ENCODE data around the gene SPATA1. TPM values are rescaled to one million over a fixed set of nuclear protein-coding genes. Genes with fewer than 3 reads are reported as not detected.

SPATA1 gene
- total and polyA plus RNA-seq, 2 of the 13 experiments (the other 11 are each of a cell fraction or from before 2014, with no cell fraction given) = 0.70 to 1.4 TPM

- TF ChIP-seq ZBTB44 (CRISPR knock-in tag; IDR thresholded peaks at IDR 0.05) = no peak
- TF ChIP-seq PITX1 (CRISPR knock-in tag; IDR thresholded peaks at IDR 0.05) = no peak
- TF ChIP-seq ZMAT3 (CRISPR knock-in tag; conservative IDR thresholded peaks at IDR 0.05) = no peak
- no peak for TF ChIP-seq ZNF709 (CRISPR knock-in tag; IDR thresholded peaks at IDR 0.05)
- no peak for TF ChIP-seq ZUFSP (CRISPR knock-in tag; IDR thresholded peaks at IDR 0.05; ENCODE audit: borderline replicate concordance)
- TF ChIP-seq TRAFD1 (CRISPR knock-in tag; IDR thresholded peaks at IDR 0.05; ENCODE audit: borderline replicate concordance) = no peak
- no peak for TF ChIP-seq ARNT (IDR thresholded peaks at IDR 0.05)
- no peak for TF ChIP-seq CTCF (CRISPR knock-in tag; IDR thresholded peaks at IDR 0.05)
- TF ChIP-seq ZNF30 (CRISPR knock-in tag; IDR thresholded peaks at IDR 0.05) = no peak
- no peak for TF ChIP-seq ZNF766 (CRISPR knock-in tag; IDR thresholded peaks at IDR 0.05; ENCODE audit: borderline replicate concordance)
- TF ChIP-seq PRDM4 (CRISPR knock-in tag; IDR thresholded peaks at IDR 0.05; ENCODE audit: borderline replicate concordance) = no peak
- no peak for TF ChIP-seq LCORL (IDR thresholded peaks at IDR 0.05)
- TF ChIP-seq LCORL (CRISPR knock-in tag; IDR thresholded peaks at IDR 0.05) = no peak
- no peak for TF ChIP-seq PRMT3 (CRISPR knock-in tag; IDR thresholded peaks at IDR 0.05; ENCODE audit: borderline replicate concordance, low read depth)
- no peak for TF ChIP-seq ZFP36L1 (CRISPR knock-in tag; IDR thresholded peaks at IDR 0.05)
- TF ChIP-seq AGO2 (optimal IDR thresholded peaks at IDR 0.05; ENCODE audit: low read depth, low read length) = no peak
- 0 out of 2 replicates have a peak, but pooled peaks have one; percentile 19 for TF ChIP-seq ZNF335 (CRISPR knock-in tag; IDR thresholded peaks at IDR 0.05)
- no peak for TF ChIP-seq KAT7 (CRISPR knock-in tag; IDR thresholded peaks at IDR 0.05; ENCODE audit: borderline replicate concordance)
- TF ChIP-seq ZNF768 (CRISPR knock-in tag; IDR thresholded peaks at IDR 0.05) = no peak
- TF ChIP-seq ZNF557 (CRISPR knock-in tag; IDR thresholded peaks at IDR 0.05) = no peak
- no peak for TF ChIP-seq TSC22D2 (CRISPR knock-in tag; IDR thresholded peaks at IDR 0.05; ENCODE audit: borderline replicate concordance)
Observed at GRCh38 chr1:84504580-84505492, 1.4 kb upstream of the SPATA1 start (continued).
